DND-41 (cell line): ENCODE data around the gene CHP1.

ENCODE experiments used
- CTCF ChIP-seq: IDR thresholded peaks from 2 replicates; pipeline ENCODE4 v1.5.1; 2012; ENCODE audit warnings: borderline replicate concordance, low read length, moderate library complexity, mild to moderate bottlenecking; ENCODE audit not compliant: poor library complexity, severe bottlenecking; ENCODE audit errors: extremely low read depth
- EZH2 ChIP-seq: IDR thresholded peaks from 3 replicates; pipeline ENCODE4 v1.6.1; 2012; ENCODE audit warnings: borderline replicate concordance, low read depth, mild to moderate bottlenecking, moderate library complexity, low read length, inconsistent platforms; ENCODE audit not compliant: severe bottlenecking

- TF ChIP-seq CTCF (no peak), EZH2 (no peak)
These were observed 60.1 kb downstream of the CHP1 start for GRCh38 chr15:41291065-41291631.
